Neural cell (in vitro differentiated cells): ENCODE measurements around the gene KNOP1.

Experiments
- EZH2 ChIP-seq: fragments of 200-600, 300-800 bp; shearing (Covaris generic), sonication (generic); IDR thresholded peaks from 2 replicates; pipeline ENCODE4 v1.6.1; 2014; ENCODE audit warnings: antibody characterized with exemption, low read length, borderline replicate concordance, mild to moderate bottlenecking; ENCODE audit not compliant: insufficient read depth, poor library complexity, severe bottlenecking
- RAD21 ChIP-seq: fragments of 450-650 bp; conservative IDR thresholded peaks from 2 replicates; pipeline ENCODE4 v1.6.1; 2014; ENCODE audit warnings: antibody characterized with exemption, mild to moderate bottlenecking, moderate library complexity
- TAF1 ChIP-seq: IDR thresholded peaks from 2 replicates; pipeline ENCODE4 v1.6.1; 2012; ENCODE audit warnings: low read depth
- TF ChIP-seq, protein P1 (sequence below): fragments of 450-650 bp; IDR thresholded peaks from 2 replicates; pipeline ENCODE4 v1.5.1; 2014; ENCODE audit warnings: antibody characterized with exemption, mild to moderate bottlenecking, moderate library complexity; ENCODE audit not compliant: poor library complexity, severe bottlenecking

- TF ChIP-seq, protein P1, sequence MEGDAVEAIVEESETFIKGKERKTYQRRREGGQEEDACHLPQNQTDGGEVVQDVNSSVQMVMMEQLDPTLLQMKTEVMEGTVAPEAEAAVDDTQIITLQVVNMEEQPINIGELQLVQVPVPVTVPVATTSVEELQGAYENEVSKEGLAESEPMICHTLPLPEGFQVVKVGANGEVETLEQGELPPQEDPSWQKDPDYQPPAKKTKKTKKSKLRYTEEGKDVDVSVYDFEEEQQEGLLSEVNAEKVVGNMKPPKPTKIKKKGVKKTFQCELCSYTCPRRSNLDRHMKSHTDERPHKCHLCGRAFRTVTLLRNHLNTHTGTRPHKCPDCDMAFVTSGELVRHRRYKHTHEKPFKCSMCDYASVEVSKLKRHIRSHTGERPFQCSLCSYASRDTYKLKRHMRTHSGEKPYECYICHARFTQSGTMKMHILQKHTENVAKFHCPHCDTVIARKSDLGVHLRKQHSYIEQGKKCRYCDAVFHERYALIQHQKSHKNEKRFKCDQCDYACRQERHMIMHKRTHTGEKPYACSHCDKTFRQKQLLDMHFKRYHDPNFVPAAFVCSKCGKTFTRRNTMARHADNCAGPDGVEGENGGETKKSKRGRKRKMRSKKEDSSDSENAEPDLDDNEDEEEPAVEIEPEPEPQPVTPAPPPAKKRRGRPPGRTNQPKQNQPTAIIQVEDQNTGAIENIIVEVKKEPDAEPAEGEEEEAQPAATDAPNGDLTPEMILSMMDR, result no peak
- TF ChIP-seq RAD21 (no peak), TAF1 (no peak), EZH2 (no peak)
Measured at GRCh38 chr16:19713697-19714096, 4.3 kb downstream of the KNOP1 start.
